GM12892 (cell line): ENCODE data around the gene PTPN4.

Source experiments
- DNase-seq: peaks from one replicate; pipeline ENCODE4 v3.0.0; 2011; ENCODE audit not compliant: insufficient read length
- FAIRE-seq: peaks from 2 replicates; lab custom pipeline; 2011; peaks lifted over from hg19 to GRCh38; lab: Jason Lieb, UNC
- POLR2A ChIP-seq: IDR thresholded peaks from 2 replicates; pipeline ENCODE4 v1.6.1; 2011; ENCODE audit warnings: low read depth, low read length, control low read depth
- POLR2AphosphoS5 ChIP-seq: IDR thresholded peaks from 2 replicates; pipeline ENCODE4 v1.6.1; 2011; ENCODE audit warnings: low read depth, low read length, control low read depth
- TAF1 ChIP-seq: IDR thresholded peaks from 2 replicates; pipeline ENCODE4 v1.6.1; 2011; ENCODE audit warnings: low read depth, mild to moderate bottlenecking, control low read depth, low read length, borderline replicate concordance

The PTPN4 gene

GRCh38 chr2:119753041-119753929 lies 6.4 kb upstream of the PTPN4 start:
- FAIRE-seq = peak; percentile 97
- TF ChIP-seq POLR2AphosphoS5 (no peak), TAF1 (no peak)

DNA sequence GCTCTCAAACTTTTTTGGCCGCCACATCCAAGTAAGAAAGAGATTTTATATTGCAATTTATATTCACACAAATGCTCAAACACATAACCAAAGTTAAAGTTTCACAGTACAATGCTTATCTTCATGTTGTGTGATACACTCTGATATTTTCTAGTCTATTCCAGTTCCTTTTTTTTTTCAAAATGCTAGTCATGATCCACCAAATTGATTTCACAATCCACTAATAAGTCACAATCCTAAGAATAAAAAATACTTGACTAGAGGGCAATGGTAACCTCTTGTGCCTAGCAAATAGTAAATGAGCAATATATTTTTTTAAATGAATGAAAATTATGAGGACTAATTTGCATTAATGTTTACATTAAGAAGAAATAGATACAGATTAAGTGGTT lies 5.8 kb upstream of the PTPN4 start:
- no peak for TF ChIP-seq POLR2A
- no peak for TF ChIP-seq TAF1
- FAIRE-seq = no peak
- no peak for DNase-seq

More at GRCh38 chr2:119753041-119753929, 6.4 kb upstream of the PTPN4 start:
- no peak for DNase-seq

- TF ChIP-seq POLR2AphosphoS5 (no peak), POLR2A (no peak), TAF1 (no peak)
- no peak for FAIRE-seq
- DNase-seq = no peak
Observed at GRCh38 chr2:119755906-119756305, 3.8 kb upstream of the PTPN4 start.

DNA sequence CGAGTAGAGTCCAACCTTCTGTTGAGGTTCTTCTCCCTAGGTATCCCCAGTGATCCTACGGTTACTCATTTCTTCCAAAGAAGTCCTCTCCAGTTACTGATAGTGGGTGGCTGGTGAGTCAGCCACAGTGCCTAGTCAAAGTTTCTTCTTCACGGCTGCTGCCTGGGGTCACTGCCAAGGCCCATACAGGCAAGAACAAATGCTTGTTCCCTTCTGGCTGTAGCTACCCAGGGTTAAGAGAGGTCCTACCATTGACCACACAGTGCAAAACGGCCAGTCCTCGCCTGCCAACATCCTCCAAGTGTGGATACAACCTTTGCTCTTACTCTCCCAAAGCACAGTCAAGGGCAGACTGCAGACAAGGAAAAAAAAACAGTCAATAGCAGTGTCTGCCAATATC lies 2.9 kb upstream of the PTPN4 start:
- FAIRE-seq (no peak), DNase-seq (no peak)
- TF ChIP-seq POLR2A (no peak), POLR2AphosphoS5 (no peak), TAF1 (no peak)

DNA sequence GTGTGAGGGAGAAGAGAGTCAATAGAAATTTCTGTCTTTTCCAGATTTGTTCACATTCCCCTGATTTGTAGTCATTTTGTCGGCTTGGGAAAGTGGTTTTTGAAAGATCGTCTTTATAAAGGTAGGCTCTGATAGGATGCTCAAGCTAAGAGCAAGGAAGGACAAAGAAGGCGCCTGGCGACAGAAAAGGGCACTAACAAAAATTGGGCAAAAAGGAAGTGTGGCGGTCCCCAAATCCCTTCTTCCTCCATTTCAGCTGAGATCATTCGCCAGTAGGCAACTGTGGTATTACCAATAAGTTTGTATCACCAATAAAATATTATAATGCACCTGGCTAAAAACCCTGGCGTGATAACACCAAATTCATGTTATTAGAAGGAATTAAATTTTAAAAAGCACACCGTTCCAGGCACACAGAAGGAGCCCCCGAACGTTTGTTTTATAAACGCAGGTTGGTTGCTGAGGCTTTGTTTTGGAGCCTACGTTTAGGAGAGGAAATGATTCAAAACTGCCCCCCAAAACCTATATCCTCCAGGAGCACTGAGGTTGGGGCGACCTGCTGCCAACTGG lies 756 bp upstream of the PTPN4 start:
- no peak for DNase-seq
- FAIRE-seq = no peak
- TF ChIP-seq POLR2A = no peak
- no peak for TF ChIP-seq POLR2AphosphoS5
- TF ChIP-seq TAF1 = no peak

- TF ChIP-seq TAF1 (no peak), POLR2AphosphoS5 (no peak), POLR2A (no peak)
- DNase-seq = no peak
- peak; percentile 17 for FAIRE-seq
Observed at GRCh38 chr2:119760237-119760955, 674 bp downstream of the PTPN4 start.

DNA sequence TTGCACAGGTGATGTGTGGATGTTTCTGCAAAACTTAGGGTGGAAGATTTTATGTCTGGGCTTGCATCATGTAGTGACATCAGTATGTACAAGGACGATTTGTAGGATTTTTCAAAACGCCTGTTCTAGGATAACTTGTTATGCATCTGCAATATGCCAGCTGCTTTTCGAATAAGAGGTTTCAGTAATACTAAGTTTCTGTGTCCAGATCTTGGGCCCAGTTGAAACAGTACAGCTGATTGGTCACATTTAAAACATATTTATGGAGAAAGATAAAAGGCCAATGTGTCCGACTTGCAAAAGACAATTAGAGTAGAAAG lies 1.2 kb downstream of the PTPN4 start:
- TF ChIP-seq TAF1 (no peak), POLR2AphosphoS5 (no peak), POLR2A (no peak)
- FAIRE-seq (peak; percentile 73), DNase-seq (no peak)

DNA sequence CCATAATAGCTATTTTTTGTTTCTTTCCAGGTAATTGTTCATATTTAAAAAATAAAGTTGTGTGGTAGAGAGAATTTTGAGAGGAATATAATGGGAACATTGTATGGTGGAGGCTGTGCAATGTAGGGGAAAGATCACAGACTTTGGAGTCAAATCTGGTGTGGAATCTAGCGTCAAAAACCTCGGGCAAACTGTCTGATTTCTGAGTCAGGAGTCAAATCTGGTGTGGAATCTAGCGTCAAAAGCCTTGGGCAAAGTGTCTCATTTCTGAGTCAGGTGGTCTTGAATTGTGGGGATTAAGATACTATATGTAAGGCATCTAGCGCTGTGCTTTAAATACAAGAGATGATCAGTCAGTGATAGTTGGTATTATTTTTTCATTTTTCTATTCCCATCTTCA lies 5.1 kb downstream of the PTPN4 start:
- FAIRE-seq = no peak
- no peak for DNase-seq
- TF ChIP-seq POLR2AphosphoS5 (no peak), POLR2A (no peak), TAF1 (no peak)

DNA sequence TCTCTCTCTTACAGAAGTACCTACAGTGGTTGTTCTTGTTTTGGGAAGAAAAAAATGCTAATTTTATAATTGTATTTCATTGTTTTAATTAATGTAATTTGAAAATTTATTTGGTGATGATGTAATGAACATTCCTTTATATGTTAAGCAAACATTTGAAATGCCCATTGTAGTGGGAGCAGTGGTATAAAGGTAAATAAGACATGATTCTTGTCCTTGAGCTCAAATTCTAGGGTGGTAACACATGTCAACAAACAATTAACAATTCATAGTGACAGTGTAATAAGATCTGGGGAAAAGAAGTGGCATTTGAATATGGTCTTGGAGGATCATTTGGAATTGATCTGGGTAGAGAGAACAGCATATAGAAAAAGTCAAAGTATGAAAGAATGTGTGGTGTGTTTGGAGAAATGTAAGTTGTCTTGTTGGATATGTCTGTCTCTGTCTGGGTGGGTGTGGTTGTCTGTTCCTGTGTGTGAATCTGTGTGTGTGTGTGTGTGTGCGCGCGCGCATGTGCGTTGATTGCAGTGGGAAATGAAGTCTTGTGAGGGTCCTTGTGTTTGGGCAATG lies 5.8 kb downstream of the PTPN4 start:
- FAIRE-seq (no peak), DNase-seq (no peak)
- no peak for TF ChIP-seq TAF1
- no peak for TF ChIP-seq POLR2A
- no peak for TF ChIP-seq POLR2AphosphoS5

- TF ChIP-seq POLR2AphosphoS5 (no peak), TAF1 (no peak)
- FAIRE-seq = peak; percentile 24
Observed at GRCh38 chr2:119766944-119767343, 7.2 kb downstream of the PTPN4 start.

DNA sequence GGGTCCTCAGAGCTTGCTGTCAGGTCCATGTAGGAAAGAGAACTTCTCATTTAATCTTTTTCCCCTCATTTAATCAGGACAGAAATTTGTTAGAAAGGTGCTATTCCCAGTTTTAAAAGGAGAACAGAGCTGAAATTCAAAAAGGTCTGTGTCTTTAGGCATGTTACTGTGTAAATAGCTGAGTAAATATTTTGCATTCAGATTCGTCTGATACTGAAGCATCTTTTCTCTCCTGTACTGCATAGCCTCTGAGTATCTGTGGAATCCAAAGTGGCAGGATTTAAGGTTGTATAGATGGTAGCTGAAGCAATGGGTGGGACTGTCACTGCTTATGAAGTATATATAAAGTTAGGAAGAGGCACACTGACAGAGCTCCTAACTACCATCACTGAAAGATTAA lies 9.0 kb downstream of the PTPN4 start:
- TF ChIP-seq POLR2A (no peak), TAF1 (no peak), POLR2AphosphoS5 (no peak)
- DNase-seq = no peak
- no peak for FAIRE-seq

More at GRCh38 chr2:119766944-119767343, 7.2 kb downstream of the PTPN4 start:
- no peak for DNase-seq

DNA sequence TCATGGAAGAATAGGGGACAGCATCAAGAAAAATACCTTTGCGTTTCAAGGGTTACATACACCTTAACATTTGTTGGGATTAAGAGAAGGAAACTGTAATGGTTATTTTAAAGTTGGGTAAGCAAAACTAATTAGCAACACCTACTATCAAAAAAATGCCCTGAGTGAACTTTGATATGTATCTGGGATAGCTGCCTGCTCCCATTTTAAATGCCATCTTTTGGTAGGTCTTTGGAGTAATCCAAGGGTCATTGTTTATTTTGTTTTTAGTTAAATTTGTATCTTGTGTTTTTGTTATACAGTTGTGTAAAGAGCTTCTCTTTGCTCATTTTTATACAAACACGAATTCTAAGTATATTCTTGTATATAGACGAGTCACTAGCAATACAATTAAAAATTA lies 9.9 kb downstream of the PTPN4 start:
- DNase-seq = no peak
- FAIRE-seq = no peak
- no peak for TF ChIP-seq POLR2AphosphoS5
- no peak for TF ChIP-seq POLR2A
- no peak for TF ChIP-seq TAF1

DNA sequence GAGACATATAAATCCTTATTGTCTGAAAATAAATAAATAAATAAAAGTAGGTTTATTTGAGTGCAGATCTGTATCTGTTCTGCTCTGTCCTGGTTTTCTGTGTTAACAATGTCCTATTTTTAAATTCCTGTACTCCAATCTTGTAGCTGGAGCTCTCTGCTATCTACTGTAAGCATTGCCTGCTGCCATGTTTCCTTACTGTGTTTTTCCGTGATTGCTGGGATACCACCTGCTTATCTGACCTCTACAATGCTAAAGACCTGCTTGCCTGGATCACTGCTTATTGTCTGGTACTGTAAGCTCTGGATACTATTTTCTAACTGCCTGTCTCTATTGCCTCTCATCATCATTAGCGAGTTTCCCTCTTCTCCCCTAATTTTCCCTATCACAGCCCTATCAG lies 11.6 kb downstream of the PTPN4 start:
- FAIRE-seq (no peak), DNase-seq (no peak)
- TF ChIP-seq TAF1 (no peak), POLR2A (no peak), POLR2AphosphoS5 (no peak)
